KMS-11 (cell line): ENCODE results near the gene TMEM232.

Source experiments
- H2AFZ ChIP-seq: fragments of 200-600 bp; sonication (generic); 2 replicates; pipeline ENCODE4 v1.6.1; 2016; ENCODE audit warnings: antibody characterized with exemption, mixed run types, low read depth
- H3K27ac ChIP-seq: fragments of 200-600 bp; sonication (generic); 2 replicates; pipeline ENCODE4 v1.6.1; 2016; ENCODE audit warnings: mild to moderate bottlenecking, mixed run types
- H3K27me3 ChIP-seq: fragments of 200-600 bp; sonication (generic); 2 replicates; pipeline ENCODE4 v1.6.1; 2017; ENCODE audit warnings: mild to moderate bottlenecking, low read depth, mixed run types, moderate library complexity; ENCODE audit not compliant: insufficient read depth
- H3K36me3 ChIP-seq: fragments of 200-600 bp; sonication (generic); 2 replicates; pipeline ENCODE4 v1.6.1; 2017; ENCODE audit warnings: mild to moderate bottlenecking, mixed run types; ENCODE audit not compliant: insufficient read depth
- H3K4me1 ChIP-seq: fragments of 200-600 bp; sonication (generic); 2 replicates; pipeline ENCODE4 v1.6.1; 2016; ENCODE audit warnings: mild to moderate bottlenecking, low read depth, mixed run types; ENCODE audit not compliant: poor library complexity, severe bottlenecking
- H3K4me2 ChIP-seq: fragments of 200-600 bp; sonication (generic); 2 replicates; pipeline ENCODE4 v1.7.0; 2016; ENCODE audit warnings: mild to moderate bottlenecking, mixed run types
- H3K4me3 ChIP-seq: fragments of 200-600 bp; sonication (generic); IDR thresholded peaks from 2 replicates; pipeline ENCODE4 v1.6.1; 2017; ENCODE audit warnings: low read depth, low read length, mixed read lengths; ENCODE audit not compliant: insufficient read depth
- H3K79me2 ChIP-seq: fragments of 200-600 bp; sonication (generic); 2 replicates; pipeline ENCODE4 v1.6.1; 2016; ENCODE audit warnings: low read depth, mixed run types; ENCODE audit not compliant: insufficient read depth
- H3K9ac ChIP-seq: fragments of 200-600 bp; sonication (generic); 2 replicates; pipeline ENCODE4 v1.6.1; 2016; ENCODE audit warnings: mild to moderate bottlenecking, mixed run types
- H4K20me1 ChIP-seq: fragments of 200-600 bp; sonication (generic); 2 replicates; pipeline ENCODE4 v1.6.1; 2016; ENCODE audit warnings: mild to moderate bottlenecking, mixed run types; ENCODE audit not compliant: insufficient read depth
- CTCF ChIP-seq: fragments of 200-600 bp; sonication (generic); conservative IDR thresholded peaks from 2 replicates; pipeline ENCODE4 v1.6.1; 2017; ENCODE audit warnings: low read depth, mild to moderate bottlenecking, antibody characterized with exemption, low read length, moderate library complexity, mixed read lengths

Gene TMEM232

GRCh38 chr5:110409571-110409970 is 316.9 kb downstream of the TMEM232 start:
- Histone ChIP-seq H3K27me3 (no peaks in the 10 kb centered on the region), H2AFZ (no peak overlapping the region), H3K4me2 (no peak overlapping the region), H3K36me3 (no peaks in the 10 kb centered on the region), H3K79me2 (no peaks in the 10 kb centered on the region), H3K9ac (no peak overlapping the region), H3K4me1 (peaks cover 25% of the 10 kb centered on the region), H3K27ac (no peak overlapping the region), H3K4me3 (no peak overlapping the region), H4K20me1 (no peaks in the 10 kb centered on the region)
- no peak for TF ChIP-seq CTCF

GRCh38 chr5:110402562-110402961 is 323.9 kb downstream of the TMEM232 start:
- Histone ChIP-seq H3K79me2 (no peaks in the 10 kb centered on the region), H2AFZ (no peak overlapping the region), H3K4me1 (peaks cover 36% of the 10 kb centered on the region), H4K20me1 (no peaks in the 10 kb centered on the region), H3K9ac (no peak overlapping the region), H3K27ac (no peak overlapping the region), H3K4me2 (peak overlapping the region; percentile 63), H3K4me3 (no peak overlapping the region), H3K27me3 (no peaks in the 10 kb centered on the region; the same call in 1 of the 2 replicates), H3K36me3 (no peaks in the 10 kb centered on the region)
- no peak for TF ChIP-seq CTCF

GRCh38 chr5:110401881-110402280 is 324.6 kb downstream of the TMEM232 start:
- no peak overlapping the region for H3K4me3 ChIP-seq
- H3K27ac ChIP-seq = 0 out of 2 replicates have a peak overlapping the region, but pooled peaks have one; percentile 1
- H2AFZ ChIP-seq = no peak overlapping the region
- H3K4me2 ChIP-seq = peak overlapping the region; percentile 63
- no peak for TF ChIP-seq CTCF
- H3K79me2 ChIP-seq = no peaks in the 10 kb centered on the region
- no peaks in the 10 kb centered on the region for H4K20me1 ChIP-seq
- H3K4me1 ChIP-seq = peaks cover 30% of the 10 kb centered on the region
- H3K36me3 ChIP-seq = no peaks in the 10 kb centered on the region
- H3K27me3 ChIP-seq = no peaks in the 10 kb centered on the region; the same call in 1 of the 2 replicates
- no peak overlapping the region for H3K9ac ChIP-seq

- Histone ChIP-seq H3K36me3 (no peaks in the 10 kb centered on the region), H3K4me1 (peaks cover 30% of the 10 kb centered on the region), H2AFZ (no peak overlapping the region), H4K20me1 (no peaks in the 10 kb centered on the region), H3K79me2 (no peaks in the 10 kb centered on the region), H3K27ac (no peak overlapping the region), H3K9ac (no peak overlapping the region), H3K4me3 (no peak overlapping the region), H3K4me2 (no peak overlapping the region), H3K27me3 (no peaks in the 10 kb centered on the region; the same call in 1 of the 2 replicates)
- TF ChIP-seq CTCF = no peak
Measured at GRCh38 chr5:110398951-110399350, 327.5 kb downstream of the TMEM232 start.
